H9 (cell line): ENCODE data around the gene SPATA22. TPM values are rescaled to one million over a fixed set of nuclear protein-coding genes. Genes with fewer than 3 reads are reported as not detected.
A peak's percentile ranks its signal among the peaks of the same experiment; 100 is the strongest.

Experiments used
- DNase-seq: peaks from one replicate; pipeline ENCODE4 v3.0.0-alpha.2; 2017
- H2AFZ ChIP-seq: one replicate; pipeline ENCODE4 v1.6.1; 2013; ENCODE audit warnings: mild to moderate bottlenecking, low read length, control low read depth, moderate library complexity
- H2AK5ac ChIP-seq: 2 replicates; pipeline ENCODE4 v1.6.1; 2013; ENCODE audit warnings: low read length, control low read depth, mixed read lengths; ENCODE audit not compliant: insufficient read length
- H2BK120ac ChIP-seq: one replicate; pipeline ENCODE4 v1.6.1; 2013; ENCODE audit warnings: low read depth, mild to moderate bottlenecking, low read length, control low read depth, inconsistent platforms; ENCODE audit not compliant: poor library complexity, severe bottlenecking
- H2BK12ac ChIP-seq: 2 replicates; pipeline ENCODE4 v1.6.1; 2013; ENCODE audit warnings: low read length, control low read depth, mixed read lengths, low read depth; ENCODE audit not compliant: insufficient read length
- H2BK15ac ChIP-seq: 2 replicates; pipeline ENCODE4 v1.6.1; 2013; ENCODE audit warnings: low read depth, low read length, control low read depth
- H2BK20ac ChIP-seq: one replicate; pipeline ENCODE4 v1.6.1; 2013; ENCODE audit warnings: low read depth, mild to moderate bottlenecking, low read length, control low read depth, inconsistent platforms; ENCODE audit not compliant: poor library complexity, severe bottlenecking
- H2BK5ac ChIP-seq: 2 replicates; pipeline ENCODE4 v1.6.1; 2013; ENCODE audit warnings: low read length, control low read depth, mixed read lengths; ENCODE audit not compliant: insufficient read length
- H3K14ac ChIP-seq: 2 replicates; pipeline ENCODE4 v1.6.1; 2013; ENCODE audit warnings: low read length, control low read depth; ENCODE audit not compliant: insufficient read depth
- H3K18ac ChIP-seq: 2 replicates; pipeline ENCODE4 v1.6.1; 2013; ENCODE audit warnings: low read depth, mild to moderate bottlenecking, mixed read lengths, low read length, control low read depth; ENCODE audit not compliant: insufficient read length
- H3K23ac ChIP-seq: 2 replicates; pipeline ENCODE4 v1.6.1; 2013; ENCODE audit warnings: low read length, control low read depth, mixed read lengths, low read depth; ENCODE audit not compliant: insufficient read length
- H3K23me2 ChIP-seq: 2 replicates; pipeline ENCODE4 v1.6.1; 2013; ENCODE audit warnings: low read depth, mild to moderate bottlenecking, mixed read lengths, low read length, control low read depth; ENCODE audit not compliant: insufficient read length, poor library complexity, severe bottlenecking
- H3K27ac ChIP-seq: 2 replicates; pipeline ENCODE4 v1.5.1; 2013; ENCODE audit warnings: low read length, control low read depth, mixed read lengths, low read depth; ENCODE audit not compliant: insufficient read length
- H3K27me3 ChIP-seq: 2 replicates; pipeline ENCODE4 v1.6.1; 2013; ENCODE audit warnings: low read length, control low read depth, inconsistent platforms; ENCODE audit not compliant: insufficient read depth
- H3K4ac ChIP-seq: 2 replicates; pipeline ENCODE4 v1.6.1; 2013; ENCODE audit warnings: low read depth, mild to moderate bottlenecking, control low read depth, inconsistent platforms, low read length, moderate library complexity
- H3K4me1 ChIP-seq: 2 replicates; pipeline ENCODE4 v1.6.1; 2013; ENCODE audit warnings: low read length, control low read depth, inconsistent platforms; ENCODE audit not compliant: insufficient read depth
- H3K4me2 ChIP-seq: 2 replicates; pipeline ENCODE4 v1.6.1; 2013; ENCODE audit warnings: low read length, control low read depth, mixed read lengths; ENCODE audit not compliant: insufficient read length, insufficient read depth
- H3K56ac ChIP-seq: 2 replicates; pipeline ENCODE4 v1.6.1; 2013; ENCODE audit warnings: low read depth, mild to moderate bottlenecking, mixed read lengths, low read length, control low read depth; ENCODE audit not compliant: insufficient read length
- H3K79me1 ChIP-seq: 2 replicates; pipeline ENCODE4 v1.6.1; 2013; ENCODE audit warnings: low read depth, mild to moderate bottlenecking, moderate library complexity, low read length, control low read depth, inconsistent platforms; ENCODE audit not compliant: insufficient read depth, poor library complexity, severe bottlenecking
- H3K79me2 ChIP-seq: 2 replicates; pipeline ENCODE4 v1.6.1; 2013; ENCODE audit warnings: low read length, control low read depth, inconsistent platforms; ENCODE audit not compliant: insufficient read depth
- H3K9ac ChIP-seq: 2 replicates; pipeline ENCODE4 v1.6.1; 2013; ENCODE audit warnings: low read length, control low read depth, mixed read lengths; ENCODE audit not compliant: insufficient read length; ENCODE audit errors: extremely low read depth
- H3K9me3 ChIP-seq: one replicate; pipeline ENCODE4 v1.6.1; 2013; ENCODE audit warnings: low read depth, low read length, inconsistent platforms; ENCODE audit not compliant: control insufficient read depth
- H3T11ph ChIP-seq: one replicate; pipeline ENCODE4 v1.6.1; 2013; ENCODE audit warnings: mild to moderate bottlenecking, low read length, control low read depth, inconsistent platforms
- H4K20me1 ChIP-seq: one replicate; pipeline ENCODE4 v1.6.1; 2013; ENCODE audit not compliant: control insufficient read depth, insufficient read length, insufficient read depth
- H4K5ac ChIP-seq: 2 replicates; pipeline ENCODE4 v1.6.1; 2013; ENCODE audit warnings: low read depth, mild to moderate bottlenecking, mixed read lengths, low read length, control low read depth; ENCODE audit not compliant: insufficient read length
- H4K8ac ChIP-seq: replicated peaks from 2 replicates; pipeline ENCODE4 v1.6.1; 2013; ENCODE audit warnings: low read length, control low read depth, mixed read lengths, low read depth; ENCODE audit not compliant: insufficient read length
- H4K91ac ChIP-seq: 2 replicates; pipeline ENCODE4 v1.6.1; 2013; ENCODE audit warnings: low read depth, mild to moderate bottlenecking, moderate library complexity, mixed read lengths, low read length, control low read depth; ENCODE audit not compliant: insufficient read length
- H3K27ac Mint-ChIP-seq, 3 experiments: 2 replicates in 2 of 3; 3 replicates in 1 of 3; pipeline ENCODE4 v1.8.0; 2020 to 2021; ENCODE audit warnings: mixed read lengths in 3 of 3, mild to moderate bottlenecking in 1 of 3, moderate library complexity in 1 of 3
- H3K27me3 Mint-ChIP-seq: 2 replicates; pipeline ENCODE4 v1.8.0; 2021; ENCODE audit warnings: low read depth, mild to moderate bottlenecking, moderate library complexity, mixed read lengths
- H3K36me3 Mint-ChIP-seq, 3 experiments: 2 replicates in 2 of 3; 3 replicates in 1 of 3; pipeline ENCODE4 v1.8.0; 2020 to 2021; ENCODE audit warnings: low read depth in 3 of 3, mixed read lengths in 3 of 3; ENCODE audit not compliant: insufficient read depth in 1 of 3
- H3K4me1 Mint-ChIP-seq, 2 experiments: 2 replicates each; pipeline ENCODE4 v1.8.0; 2020; ENCODE audit warnings: mixed read lengths in 2 of 2
- H3K4me3 Mint-ChIP-seq, 2 experiments: 2 replicates in 1 of 2; 3 replicates in 1 of 2; pipeline ENCODE4 v1.8.0; 2020 to 2021; ENCODE audit warnings: mild to moderate bottlenecking in 2 of 2, mixed read lengths in 2 of 2, moderate library complexity in 1 of 2
- H3K9me3 Mint-ChIP-seq, 2 experiments: 2 replicates in 1 of 2; 3 replicates in 1 of 2; pipeline ENCODE4 v1.8.0; 2020; ENCODE audit warnings: mild to moderate bottlenecking in 2 of 2, mixed read lengths in 2 of 2, moderate library complexity in 1 of 2
- WGBS: extraction: QIAGEN DNeasy Blood & Tissue Kit; methylation state at CpG from one replicate; pipeline ENCODE4 v1.1.7; 2013; ENCODE audit warnings: missing lambda C conversion rate, low lambda C conversion rate, mixed read lengths; ENCODE audit not compliant: insufficient read length; ENCODE audit errors: extremely low coverage; 5-methylcytosine and 5-hydroxymethylcytosine counted together
- total RNA-seq: library from RNA; stranded (reverse); gene quantifications from 2 replicates; pipeline ENCODE4 v1.2.1, GENCODE V29; 2021
- TF ChIP-seq, protein P1 (sequence below): fragments of 200-600 bp; sonication (generic); conservative IDR thresholded peaks from 3 replicates; pipeline ENCODE4 v1.8.0; 2021; ENCODE audit warnings: antibody characterized with exemption, mild to moderate bottlenecking

Gene SPATA22
- total RNA-seq, 1 experiment from 2014 or later = not detected

DNA sequence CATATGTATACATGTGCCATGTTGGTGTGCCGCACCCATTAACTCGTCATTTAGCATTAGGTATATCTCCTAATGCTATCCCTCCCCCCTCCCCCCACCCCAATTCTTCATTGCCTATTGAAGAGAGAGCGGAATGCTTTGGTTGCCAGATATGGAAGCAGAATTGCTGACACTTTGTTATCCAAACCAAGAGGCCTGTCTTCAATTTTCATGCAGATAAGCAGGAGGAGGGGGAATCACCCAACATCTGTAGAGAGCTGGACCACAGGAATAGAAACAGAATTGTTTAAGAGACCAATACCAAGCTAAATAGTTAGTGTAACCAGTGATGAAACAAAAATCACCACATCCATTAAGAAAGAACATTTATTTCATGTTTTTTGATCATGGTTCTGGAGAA lies 11.2 kb upstream of the SPATA22 start:
- H2BK12ac ChIP-seq = no peak overlapping the region
- H3K27ac ChIP-seq = no peak overlapping the region
- H4K20me1 ChIP-seq = no peaks in the 10 kb centered on the region
- H2BK20ac ChIP-seq = no peak overlapping the region
- H2AK5ac ChIP-seq = no peak overlapping the region
- H4K8ac ChIP-seq = no peak overlapping the region
- H3K23me2 ChIP-seq = no peaks in the 10 kb centered on the region
- peaks cover 7% of the 10 kb centered on the region; the same call in 1 of the 2 replicates for H3K4me1 ChIP-seq
- Mint-ChIP-seq H3K27ac (no peak overlapping the region; a peak in 1 of 7 replicates), H3K9me3 (no peaks in the 10 kb centered on the region), H3K4me1 (peaks cover 41 to 51% of the 10 kb centered on the region in 2 experiments), H3K4me3 (peak overlapping the region; percentile 26 to 38; a peak in 2 of 5 replicates), H3K36me3 (no peaks in the 10 kb centered on the region), H3K27me3 (no peaks in the 10 kb centered on the region; the same call in 1 of the 2 replicates)
- H3K79me2 ChIP-seq = no peaks in the 10 kb centered on the region
- no peak overlapping the region for H3K56ac ChIP-seq
- H2BK15ac ChIP-seq = no peak overlapping the region
- no peaks in the 10 kb centered on the region for H3K27me3 ChIP-seq
- no peak overlapping the region for H3K14ac ChIP-seq
- H3T11ph ChIP-seq = no peak overlapping the region
- H3K23ac ChIP-seq = no peak overlapping the region
- TF ChIP-seq, protein P1, sequence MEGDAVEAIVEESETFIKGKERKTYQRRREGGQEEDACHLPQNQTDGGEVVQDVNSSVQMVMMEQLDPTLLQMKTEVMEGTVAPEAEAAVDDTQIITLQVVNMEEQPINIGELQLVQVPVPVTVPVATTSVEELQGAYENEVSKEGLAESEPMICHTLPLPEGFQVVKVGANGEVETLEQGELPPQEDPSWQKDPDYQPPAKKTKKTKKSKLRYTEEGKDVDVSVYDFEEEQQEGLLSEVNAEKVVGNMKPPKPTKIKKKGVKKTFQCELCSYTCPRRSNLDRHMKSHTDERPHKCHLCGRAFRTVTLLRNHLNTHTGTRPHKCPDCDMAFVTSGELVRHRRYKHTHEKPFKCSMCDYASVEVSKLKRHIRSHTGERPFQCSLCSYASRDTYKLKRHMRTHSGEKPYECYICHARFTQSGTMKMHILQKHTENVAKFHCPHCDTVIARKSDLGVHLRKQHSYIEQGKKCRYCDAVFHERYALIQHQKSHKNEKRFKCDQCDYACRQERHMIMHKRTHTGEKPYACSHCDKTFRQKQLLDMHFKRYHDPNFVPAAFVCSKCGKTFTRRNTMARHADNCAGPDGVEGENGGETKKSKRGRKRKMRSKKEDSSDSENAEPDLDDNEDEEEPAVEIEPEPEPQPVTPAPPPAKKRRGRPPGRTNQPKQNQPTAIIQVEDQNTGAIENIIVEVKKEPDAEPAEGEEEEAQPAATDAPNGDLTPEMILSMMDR = no peak
- H3K9ac ChIP-seq = no peak overlapping the region
- H3K4ac ChIP-seq = no peak overlapping the region
- no peak overlapping the region for H4K91ac ChIP-seq
- H4K5ac ChIP-seq = no peak overlapping the region
- peak overlapping the region; percentile 52 for H3K4me2 ChIP-seq
- no CpG with 5 or more reads among the region's 3 CpGs for WGBS
- H2BK5ac ChIP-seq = no peak overlapping the region
- H2AFZ ChIP-seq = no peak overlapping the region
- no peaks in the 10 kb centered on the region for H3K79me1 ChIP-seq
- H3K9me3 ChIP-seq = no peaks in the 10 kb centered on the region
- DNase-seq = peak; percentile 43
- H3K18ac ChIP-seq = no peak overlapping the region
- no peak overlapping the region for H2BK120ac ChIP-seq
